DOHH2 (cell line): ENCODE data around the gene SUOX.

Experiments used
- EZH2phosphoT487 ChIP-seq: fragments of 200-600 bp; sonication (generic); IDR thresholded peaks from 2 replicates; pipeline ENCODE4 v1.6.1; 2017; ENCODE audit warnings: borderline replicate concordance, mild to moderate bottlenecking, antibody characterized with exemption, low read length, moderate library complexity, mixed read lengths
- TF ChIP-seq, protein P1 (sequence below): fragments of 200-600 bp; sonication (generic); IDR thresholded peaks from one replicate; pipeline ENCODE4 v1.5.1; 2014; ENCODE audit warnings: antibody characterized with exemption, mild to moderate bottlenecking, low read depth, low read length; ENCODE audit not compliant: poor library complexity, severe bottlenecking

DNA sequence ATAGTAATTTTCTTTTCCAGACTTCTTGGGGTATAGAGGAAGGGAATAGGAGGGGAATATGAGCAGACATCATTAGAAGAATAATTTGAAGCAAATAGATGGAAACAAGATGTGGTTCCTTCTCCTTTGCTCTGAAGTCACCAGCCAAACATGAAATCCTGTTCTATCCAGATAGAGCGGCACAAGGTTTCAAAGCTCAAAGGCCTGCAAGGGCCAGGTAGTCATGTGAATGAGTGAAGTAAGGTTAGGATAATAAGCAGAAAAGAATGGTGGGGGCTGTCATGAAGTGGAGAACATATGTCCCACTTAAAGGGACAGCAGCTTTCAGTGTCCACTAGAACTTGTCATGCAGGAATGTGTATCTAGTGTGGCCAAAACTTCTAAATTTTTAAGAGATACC lies 21.3 kb downstream of the SUOX start:
- TF ChIP-seq, protein P1, sequence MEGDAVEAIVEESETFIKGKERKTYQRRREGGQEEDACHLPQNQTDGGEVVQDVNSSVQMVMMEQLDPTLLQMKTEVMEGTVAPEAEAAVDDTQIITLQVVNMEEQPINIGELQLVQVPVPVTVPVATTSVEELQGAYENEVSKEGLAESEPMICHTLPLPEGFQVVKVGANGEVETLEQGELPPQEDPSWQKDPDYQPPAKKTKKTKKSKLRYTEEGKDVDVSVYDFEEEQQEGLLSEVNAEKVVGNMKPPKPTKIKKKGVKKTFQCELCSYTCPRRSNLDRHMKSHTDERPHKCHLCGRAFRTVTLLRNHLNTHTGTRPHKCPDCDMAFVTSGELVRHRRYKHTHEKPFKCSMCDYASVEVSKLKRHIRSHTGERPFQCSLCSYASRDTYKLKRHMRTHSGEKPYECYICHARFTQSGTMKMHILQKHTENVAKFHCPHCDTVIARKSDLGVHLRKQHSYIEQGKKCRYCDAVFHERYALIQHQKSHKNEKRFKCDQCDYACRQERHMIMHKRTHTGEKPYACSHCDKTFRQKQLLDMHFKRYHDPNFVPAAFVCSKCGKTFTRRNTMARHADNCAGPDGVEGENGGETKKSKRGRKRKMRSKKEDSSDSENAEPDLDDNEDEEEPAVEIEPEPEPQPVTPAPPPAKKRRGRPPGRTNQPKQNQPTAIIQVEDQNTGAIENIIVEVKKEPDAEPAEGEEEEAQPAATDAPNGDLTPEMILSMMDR = no peak
- no peak for TF ChIP-seq EZH2phosphoT487
